IMR-90 (cell line): ENCODE data around the gene LAMA4. TPM values are rescaled to one million over a fixed set of nuclear protein-coding genes. Genes with fewer than 3 reads are reported as not detected.

Experiments used
- ATAC-seq: fragments of 200-7000 bp; cut with Tn5 transposase; 2 replicates; pipeline ENCODE4 v1.9.1; 2020; ENCODE audit warnings: low read depth, mild to moderate bottlenecking, moderate library complexity
- BruUV-seq: library from RNA; stranded (reverse); fragments of 400-500 nt; replicated peaks from 2 replicates; lab custom pipeline; 2021; lab: Mats Ljungman, UMichigan
- CTCF ChIA-PET: fragments of 300-600 bp; formaldehyde crosslinking; extraction: SDS; loops from one replicate; lab custom pipeline; 2021; ENCODE audit warnings: antibody characterized with exemption; lab: Yijun Ruan, JAX
- POLR2A ChIA-PET: fragments of 300-600 bp; sonication (Branson Sonifier 250); formaldehyde crosslinking; loops from one replicate; lab custom pipeline; 2022; ENCODE audit warnings: antibody characterized with exemption; ENCODE audit not compliant: unreplicated experiment; lab: Charles Lee
- DNase-seq: peaks from one replicate; pipeline ENCODE4 v3.0.0; 2013
- H2AFZ ChIP-seq: replicated peaks from 2 replicates; pipeline ENCODE3; 2013; ENCODE audit warnings: low read length, mild to moderate bottlenecking; ENCODE audit not compliant: poor library complexity
- H2AK5ac ChIP-seq: 2 replicates; pipeline ENCODE4 v1.6.1; 2013; ENCODE audit warnings: low read depth, low read length, inconsistent platforms
- H2AK9ac ChIP-seq: replicated peaks from 2 replicates; pipeline ENCODE3; 2013; ENCODE audit warnings: mild to moderate bottlenecking, low read depth, low read length, moderate library complexity; ENCODE audit not compliant: poor library complexity
- H2BK120ac ChIP-seq: 2 replicates; pipeline ENCODE4 v1.6.1; 2013; ENCODE audit warnings: low read depth, low read length, inconsistent platforms
- H2BK15ac ChIP-seq: 3 replicates; pipeline ENCODE4 v1.6.1; 2013; ENCODE audit warnings: low read depth, low read length, inconsistent platforms
- H2BK20ac ChIP-seq: 2 replicates; pipeline ENCODE4 v1.6.1; 2013; ENCODE audit warnings: low read depth, mild to moderate bottlenecking, inconsistent platforms, low read length, moderate library complexity
- H2BK5ac ChIP-seq: 2 replicates; pipeline ENCODE4 v1.6.1; 2013; ENCODE audit warnings: mild to moderate bottlenecking, low read depth, low read length, inconsistent platforms; ENCODE audit not compliant: poor library complexity, severe bottlenecking
- H3K14ac ChIP-seq: replicated peaks from 2 replicates; pipeline ENCODE4 v1.6.1; 2013; ENCODE audit warnings: low read depth, low read length, inconsistent platforms
- H3K18ac ChIP-seq: 2 replicates; pipeline ENCODE4 v1.6.1; 2013; ENCODE audit warnings: low read depth, low read length, control low read depth
- H3K23ac ChIP-seq: 2 replicates; pipeline ENCODE4 v1.6.1; 2013; ENCODE audit warnings: low read depth, low read length, inconsistent platforms
- H3K27ac ChIP-seq: 2 replicates; pipeline ENCODE4 v1.5.1; 2013; ENCODE audit warnings: mild to moderate bottlenecking, control low read depth, low read length; ENCODE audit not compliant: insufficient read depth
- H3K27me3 ChIP-seq: 2 replicates; pipeline ENCODE4 v1.6.1; 2013; ENCODE audit warnings: low read length; ENCODE audit not compliant: control insufficient read depth, insufficient read depth
- H3K36me3 ChIP-seq: 2 replicates; pipeline ENCODE4 v1.6.1; 2013; ENCODE audit warnings: low read length, mixed read lengths; ENCODE audit not compliant: control insufficient read depth, insufficient read depth
- H3K4ac ChIP-seq: 2 replicates; pipeline ENCODE4 v1.6.1; 2013; ENCODE audit warnings: low read depth, low read length, inconsistent platforms
- H3K4me1 ChIP-seq: 2 replicates; pipeline ENCODE4 v1.6.1; 2013; ENCODE audit warnings: low read length, mixed read lengths; ENCODE audit not compliant: control insufficient read depth, insufficient read depth
- H3K4me2 ChIP-seq: 2 replicates; pipeline ENCODE4 v1.6.1; 2013; ENCODE audit warnings: low read depth, mild to moderate bottlenecking, control low read depth, low read length, moderate library complexity
- H3K4me3 ChIP-seq: 2 replicates; pipeline ENCODE4 v1.5.1; 2013; ENCODE audit warnings: low read depth, mild to moderate bottlenecking, control low read depth, low read length, moderate library complexity; ENCODE audit not compliant: insufficient read depth
- H3K56ac ChIP-seq: 2 replicates; pipeline ENCODE4 v1.6.1; 2013; ENCODE audit warnings: low read length, inconsistent platforms; ENCODE audit not compliant: insufficient read depth; ENCODE audit errors: extremely low read depth
- H3K79me1 ChIP-seq, 2 experiments: 2 replicates each; pipeline ENCODE4 v1.6.1; 2013; ENCODE audit warnings: low read length in 2 of 2, inconsistent platforms in 1 of 2, low read depth in 1 of 2
- H3K9ac ChIP-seq: 2 replicates; pipeline ENCODE4 v1.6.1; 2013; ENCODE audit warnings: low read depth, low read length, control low read depth
- H3K9me1 ChIP-seq: 2 replicates; pipeline ENCODE4 v1.6.1; 2013; ENCODE audit warnings: low read length, inconsistent platforms; ENCODE audit not compliant: insufficient read depth
- H3K9me3 ChIP-seq: 2 replicates; pipeline ENCODE4 v1.6.1; 2013; ENCODE audit warnings: low read length; ENCODE audit not compliant: control insufficient read depth, insufficient read depth
- H4K20me1 ChIP-seq: 2 replicates; pipeline ENCODE4 v1.6.1; 2013; ENCODE audit warnings: low read length, inconsistent platforms; ENCODE audit not compliant: insufficient read depth
- H4K5ac ChIP-seq: 2 replicates; pipeline ENCODE4 v1.6.1; 2013; ENCODE audit warnings: mild to moderate bottlenecking, low read depth, low read length, control low read depth
- H4K8ac ChIP-seq, 2 experiments: 2 replicates each; pipeline ENCODE4 v1.6.1; 2013; ENCODE audit warnings: low read depth in 2 of 2, low read length in 2 of 2, control low read depth in 1 of 2, inconsistent platforms in 1 of 2
- H4K91ac ChIP-seq: 2 replicates; pipeline ENCODE4 v1.6.1; 2013; ENCODE audit warnings: low read depth, low read length, inconsistent platforms; ENCODE audit not compliant: insufficient read depth
- BHLHE40 ChIP-seq: fragments of 150-350 bp; IDR thresholded peaks from 2 replicates; pipeline ENCODE4 v1.6.1; 2016; ENCODE audit warnings: mild to moderate bottlenecking, low read depth, low read length
- CEBPB ChIP-seq: IDR thresholded peaks from 2 replicates; pipeline ENCODE4 v1.6.1; 2012; ENCODE audit warnings: low read depth, low read length, improper control_type of control experiment
- CHD1 ChIP-seq: IDR thresholded peaks from 2 replicates; pipeline ENCODE4 v1.6.1; 2012; ENCODE audit warnings: low read depth, low read length, improper control_type of control experiment
- CTCF ChIP-seq: conservative IDR thresholded peaks from 2 replicates; pipeline ENCODE4 v1.5.1; 2012; ENCODE audit warnings: mild to moderate bottlenecking, low read depth, low read length, improper control_type of control experiment
- FOS ChIP-seq: fragments of 150-350 bp; IDR thresholded peaks from 2 replicates; pipeline ENCODE4 v1.6.1; 2016; ENCODE audit warnings: low read depth, low read length
- MAFK ChIP-seq: IDR thresholded peaks from 2 replicates; pipeline ENCODE4 v1.6.1; 2012; ENCODE audit warnings: low read depth, low read length, improper control_type of control experiment
- MAZ ChIP-seq: IDR thresholded peaks from 2 replicates; pipeline ENCODE4 v1.6.1; 2012; ENCODE audit warnings: low read depth, mild to moderate bottlenecking, low read length, improper control_type of control experiment, moderate library complexity, borderline replicate concordance
- MXI1 ChIP-seq: IDR thresholded peaks from 2 replicates; pipeline ENCODE4 v1.6.1; 2012; ENCODE audit warnings: low read depth, mild to moderate bottlenecking, low read length, moderate library complexity, borderline replicate concordance
- NFE2L2 ChIP-seq: fragments of 150-350 bp; IDR thresholded peaks from 2 replicates; pipeline ENCODE4 v1.6.1; 2016; ENCODE audit warnings: low read depth, mild to moderate bottlenecking, low read length
- POLR2A ChIP-seq: IDR thresholded peaks from 2 replicates; pipeline ENCODE4 v1.6.1; 2012; ENCODE audit warnings: mild to moderate bottlenecking, low read depth, low read length
- RAD21 ChIP-seq: IDR thresholded peaks from 2 replicates; pipeline ENCODE4 v1.6.1; 2012; ENCODE audit warnings: low read length, improper control_type of control experiment
- RCOR1 ChIP-seq: IDR thresholded peaks from 2 replicates; pipeline ENCODE4 v1.6.1; 2012; ENCODE audit warnings: mild to moderate bottlenecking, low read length, improper control_type of control experiment; ENCODE audit not compliant: insufficient replicate concordance
- RFX5 ChIP-seq: IDR thresholded peaks from 2 replicates; pipeline ENCODE4 v1.8.0; 2012; ENCODE audit warnings: low read depth, mild to moderate bottlenecking, low read length, moderate library complexity
- SMC3 ChIP-seq: fragments of 150-350 bp; IDR thresholded peaks from 2 replicates; pipeline ENCODE4 v1.6.1; 2016; ENCODE audit warnings: low read depth, mild to moderate bottlenecking, antibody characterized with exemption, low read length, moderate library complexity
- USF2 ChIP-seq: fragments of 150-350 bp; IDR thresholded peaks from 2 replicates; pipeline ENCODE4 v1.6.1; 2017; ENCODE audit warnings: mild to moderate bottlenecking, antibody characterized with exemption, low read length, low read depth
- WGBS, 2 experiments: methylation state at CpG; one replicate each; pipeline versions ENCODE4 v1.1.5 to v1.1.7; 2013; ENCODE audit warnings: missing lambda C conversion rate in 2 of 2; ENCODE audit not compliant: insufficient read length in 1 of 2; ENCODE audit errors: extremely low coverage in 2 of 2; 5-methylcytosine and 5-hydroxymethylcytosine counted together
- dilution Hi-C: fragments of 300-500 bp; cut with HindIII; formaldehyde crosslinking; loops from one replicate; pipeline ENCODE4 v1.14.3; 2018; ENCODE audit warnings: low sequenced_read_pairs; ENCODE audit not compliant: unreplicated experiment
- in situ Hi-C: fragments of 300-500 bp; cut with MboI; formaldehyde crosslinking; loops from 3 replicates; pipeline ENCODE4 v1.14.3; 2019; ENCODE audit warnings: low sequenced_read_pairs, inconsistent platforms, mixed read lengths
- intact Hi-C: fragments of 100-400 bp; cut with micrococcal nuclease; formaldehyde crosslinking; loops from 2 replicates; pipeline ENCODE4 v1.10.0; 2022
- polyA plus RNA-seq, 3 experiments: library from polyadenylated mRNA; depleted of rRNA; stranded (reverse); fragments of >200 nt; gene quantifications; 2 replicates each; pipeline ENCODE4 v1.2.3, GENCODE V29; 2012; ENCODE audit warnings: low replicate concordance in 1 of 3
- total RNA-seq: library from RNA; depleted of rRNA; stranded (reverse); fragments of >200 nt; gene quantifications from 2 replicates; pipeline ENCODE4 v1.2.3, GENCODE V29; 2012
- TF ChIP-seq, protein P1 (sequence below): fragments of 150-350 bp; IDR thresholded peaks from 2 replicates; pipeline ENCODE4 v1.6.1; 2016; ENCODE audit warnings: low read depth, mild to moderate bottlenecking, low read length, moderate library complexity, borderline replicate concordance

Gene LAMA4
- total and polyA plus RNA-seq, 2 of the 4 experiments (the other 2 are of a cell fraction), result 33.9 to 35.8 TPM

DNA sequence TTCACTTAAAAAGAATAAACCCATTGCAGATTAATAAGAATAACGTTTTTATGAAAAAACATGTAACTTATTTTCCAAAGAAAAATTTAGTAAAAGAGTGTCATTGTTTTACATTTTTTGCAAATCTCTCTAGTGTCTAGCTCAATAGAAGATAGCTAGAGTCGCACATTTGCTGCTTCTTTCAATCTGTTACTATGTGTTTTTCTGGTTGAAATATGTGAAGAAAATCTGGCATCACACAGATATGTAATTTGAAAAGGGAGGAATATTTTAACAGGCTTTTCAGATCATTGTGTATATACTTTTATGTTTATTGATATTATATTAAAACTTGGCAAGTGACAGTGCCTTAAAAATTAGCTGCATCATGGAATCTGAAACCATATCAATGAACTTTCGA is 191.4 kb downstream of the LAMA4 start:
- Histone ChIP-seq H2AK9ac (no peak overlapping the region), H4K8ac (no peak overlapping the region), H3K23ac (no peak overlapping the region), H3K56ac (no peak overlapping the region), H2BK20ac (no peak overlapping the region), H4K20me1 (no peaks in the 10 kb centered on the region), H3K36me3 (no peaks in the 10 kb centered on the region), H3K27me3 (peaks cover 7% of the 10 kb centered on the region), H2AK5ac (no peak overlapping the region), H2BK15ac (no peak overlapping the region), H3K9ac (no peak overlapping the region), H3K4me1 (peaks cover 4% of the 10 kb centered on the region), H3K18ac (no peak overlapping the region), H3K9me1 (no peaks in the 10 kb centered on the region), H3K4me3 (no peak overlapping the region), H3K4ac (no peak overlapping the region), H3K14ac (no peak overlapping the region), H4K91ac (no peak overlapping the region), H4K5ac (no peak overlapping the region), H3K9me3 (no peaks in the 10 kb centered on the region), H3K4me2 (no peak overlapping the region), H3K27ac (no peak overlapping the region), H2BK5ac (no peak overlapping the region), H2BK120ac (no peak overlapping the region), H3K79me1 (no peaks in the 10 kb centered on the region), H2AFZ (no peak overlapping the region)
- DNase-seq (no peak), ATAC-seq (no peak)
- whole genome bisulfite sequencing, 2 experiments, result no CpG with 5 or more reads among the region's 3 CpGs
- dilution Hi-C loops, result no loop called here
- CTCF ChIA-PET, result interaction anchor here (0.9 kb wide), 1 partner anchor 836 kb away, joined by 3 read pairs; no protein-coding TSS in a partner anchor
- BruUV-seq, result no TSS peak
- in situ Hi-C loops, result no loop called here
- TF ChIP-seq RAD21 (no peak), POLR2A (no peak), MAFK (no peak), NFE2L2 (no peak), RCOR1 (no peak), BHLHE40 (no peak), MAZ (no peak), CHD1 (no peak), USF2 (no peak), SMC3 (no peak), MXI1 (no peak), FOS (no peak), CEBPB (no peak), CTCF (no peak), RFX5 (no peak)
- TF ChIP-seq, protein P1, sequence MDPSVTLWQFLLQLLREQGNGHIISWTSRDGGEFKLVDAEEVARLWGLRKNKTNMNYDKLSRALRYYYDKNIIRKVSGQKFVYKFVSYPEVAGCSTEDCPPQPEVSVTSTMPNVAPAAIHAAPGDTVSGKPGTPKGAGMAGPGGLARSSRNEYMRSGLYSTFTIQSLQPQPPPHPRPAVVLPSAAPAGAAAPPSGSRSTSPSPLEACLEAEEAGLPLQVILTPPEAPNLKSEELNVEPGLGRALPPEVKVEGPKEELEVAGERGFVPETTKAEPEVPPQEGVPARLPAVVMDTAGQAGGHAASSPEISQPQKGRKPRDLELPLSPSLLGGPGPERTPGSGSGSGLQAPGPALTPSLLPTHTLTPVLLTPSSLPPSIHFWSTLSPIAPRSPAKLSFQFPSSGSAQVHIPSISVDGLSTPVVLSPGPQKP, result no peak
- POLR2A ChIA-PET, result no interaction called here
- intact Hi-C loops, result no loop called here
